T1000 (cell line): ENCODE data around the gene TRAF3.

ENCODE experiments used
- DNase-seq: peaks from one replicate; lab custom pipeline; 2025; ENCODE audit warnings: mixed read lengths; lab: John Stamatoyannopoulos, UW

TRAF3 gene, protein sequence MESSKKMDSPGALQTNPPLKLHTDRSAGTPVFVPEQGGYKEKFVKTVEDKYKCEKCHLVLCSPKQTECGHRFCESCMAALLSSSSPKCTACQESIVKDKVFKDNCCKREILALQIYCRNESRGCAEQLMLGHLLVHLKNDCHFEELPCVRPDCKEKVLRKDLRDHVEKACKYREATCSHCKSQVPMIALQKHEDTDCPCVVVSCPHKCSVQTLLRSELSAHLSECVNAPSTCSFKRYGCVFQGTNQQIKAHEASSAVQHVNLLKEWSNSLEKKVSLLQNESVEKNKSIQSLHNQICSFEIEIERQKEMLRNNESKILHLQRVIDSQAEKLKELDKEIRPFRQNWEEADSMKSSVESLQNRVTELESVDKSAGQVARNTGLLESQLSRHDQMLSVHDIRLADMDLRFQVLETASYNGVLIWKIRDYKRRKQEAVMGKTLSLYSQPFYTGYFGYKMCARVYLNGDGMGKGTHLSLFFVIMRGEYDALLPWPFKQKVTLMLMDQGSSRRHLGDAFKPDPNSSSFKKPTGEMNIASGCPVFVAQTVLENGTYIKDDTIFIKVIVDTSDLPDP

GRCh38 chr14:102776761-102777710 is at the start of gene TRAF3:
Gene TRAF3 (plus strand): TSS chr14:102777449. CDS start chr14:102870202, 92,753 bp downstream.
- peak; percentile 36 for DNase-seq

DNA sequence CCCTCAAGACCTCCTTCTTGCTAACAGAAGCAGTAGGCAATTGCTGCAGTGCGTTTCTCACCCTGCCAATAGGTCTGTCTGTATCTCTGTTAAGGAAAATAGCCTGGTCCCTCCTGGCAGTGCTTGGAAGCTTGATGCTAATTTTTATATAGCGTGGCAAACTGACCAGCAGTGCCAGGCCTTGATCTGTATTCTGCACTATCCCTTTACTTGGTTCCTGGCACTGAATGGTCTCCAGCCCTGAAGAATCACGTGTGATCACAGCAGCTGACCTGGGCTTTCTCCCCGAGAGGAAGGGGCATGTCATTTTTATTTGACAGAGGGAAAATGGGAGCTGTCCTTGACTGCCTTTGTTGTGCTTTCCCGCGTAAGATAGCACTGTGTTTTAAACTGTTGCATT is 48.7 kb upstream of the TRAF3 start:
- no peak for DNase-seq

DNA sequence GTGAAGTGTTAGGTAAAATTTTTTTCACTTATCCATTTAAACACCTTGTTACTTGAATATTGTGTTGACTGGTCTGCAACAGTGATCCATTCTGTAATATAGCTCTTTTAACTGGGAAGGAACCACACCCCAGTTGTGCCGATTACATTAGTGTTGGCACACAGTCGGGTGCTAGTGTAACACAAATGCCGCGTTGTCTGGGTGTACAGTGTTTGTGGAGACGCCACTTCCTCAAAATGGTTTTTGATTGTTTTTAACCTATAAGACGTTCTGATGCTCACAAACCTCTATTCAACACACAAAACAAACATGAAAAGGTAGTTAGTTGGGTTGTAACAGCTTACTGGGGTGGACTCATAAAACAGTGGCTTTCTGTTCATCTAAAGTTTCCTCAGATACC is 48.0 kb upstream of the TRAF3 start:
- no peak for DNase-seq

- DNase-seq: no peak
Observed at GRCh38 chr14:102729825-102730224, 47.4 kb upstream of the TRAF3 start.

DNA sequence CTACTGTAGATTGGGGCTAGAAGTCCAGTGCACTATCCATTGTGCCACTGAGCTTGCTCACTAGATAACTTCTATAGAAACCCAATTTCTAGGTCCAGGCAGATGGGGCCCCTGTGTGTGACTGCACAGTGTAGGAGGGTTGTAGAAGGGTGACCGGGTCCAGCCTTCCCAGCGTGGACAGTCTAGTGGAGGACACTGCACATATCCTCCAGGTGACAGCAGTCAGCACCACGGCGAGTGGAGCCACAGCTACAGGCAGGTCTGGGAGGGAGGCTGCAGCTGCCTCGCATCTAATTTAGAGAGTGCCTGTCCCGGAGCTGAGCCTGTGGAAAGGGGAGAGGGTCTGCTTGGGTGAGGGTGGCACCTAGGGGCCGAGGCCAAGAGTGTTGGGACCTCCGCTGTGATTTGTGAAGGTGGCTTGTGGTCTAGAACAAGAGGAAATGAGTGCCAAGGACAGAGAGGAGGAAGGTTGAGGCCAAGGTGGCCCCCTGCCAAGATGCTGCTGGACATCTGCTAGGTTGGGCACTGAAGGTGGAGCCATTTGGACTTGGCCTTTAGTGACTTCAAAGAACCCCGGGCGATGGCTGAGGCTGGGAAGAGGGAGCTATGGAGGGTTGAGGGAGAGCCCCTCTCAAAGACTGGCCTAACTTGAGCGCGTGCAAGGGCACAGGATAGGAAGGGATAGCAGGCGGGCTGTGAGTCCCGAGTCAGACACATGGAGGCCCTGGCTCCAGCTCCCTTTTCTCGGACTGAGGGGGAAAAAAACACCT is 46.0 kb upstream of the TRAF3 start:
- DNase-seq: no peak

DNA sequence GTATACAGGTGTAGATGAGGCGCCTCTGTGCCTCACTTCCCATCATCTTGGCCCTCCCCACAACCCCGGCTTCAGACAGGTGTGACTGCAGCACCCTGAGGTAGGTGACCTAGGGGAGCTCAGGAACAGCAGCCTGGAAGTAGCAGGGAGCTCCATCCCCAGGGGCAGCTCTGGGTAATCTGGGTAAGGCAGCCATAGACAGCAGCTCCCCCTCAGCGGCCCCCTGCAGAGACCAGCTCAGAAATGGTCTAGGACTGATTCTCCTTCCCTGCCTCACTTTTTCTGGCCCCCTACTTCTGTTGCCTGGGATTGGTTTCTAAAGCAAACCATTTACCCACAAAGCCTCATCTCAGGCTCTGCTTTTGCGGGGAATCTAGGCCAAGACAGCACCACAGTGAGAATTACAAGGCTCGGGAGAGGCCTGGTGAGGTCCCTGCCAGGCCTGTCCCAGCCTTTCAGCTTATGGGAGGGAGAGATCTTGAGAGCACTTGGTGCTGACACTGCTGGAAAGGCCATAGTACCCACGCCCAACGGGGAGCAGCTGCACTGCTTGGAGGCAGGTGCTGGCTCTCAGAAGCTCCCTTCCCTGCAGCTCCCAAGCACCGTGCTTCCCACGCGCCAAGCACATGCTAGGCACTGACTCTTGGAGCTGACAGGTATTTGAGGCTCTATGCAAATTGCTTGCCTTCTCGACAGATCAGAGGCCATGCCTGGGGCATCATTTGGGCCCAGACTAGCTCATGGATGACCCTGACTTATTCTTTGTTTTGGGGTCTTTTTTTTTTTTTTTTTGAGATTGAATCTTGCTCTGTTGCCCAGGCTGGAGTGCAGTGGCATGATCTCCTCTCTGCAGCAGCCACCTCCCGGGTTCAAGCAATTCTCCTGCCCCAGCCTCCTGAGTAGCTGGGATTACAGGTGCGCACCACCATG is 45.1 kb upstream of the TRAF3 start:
- DNase-seq: no peak

GRCh38 chr14:102732924-102733323 is 44.3 kb upstream of the TRAF3 start:
- no peak for DNase-seq

GRCh38 chr14:102733326-102733725 is 43.9 kb upstream of the TRAF3 start:
- DNase-seq: no peak

DNA sequence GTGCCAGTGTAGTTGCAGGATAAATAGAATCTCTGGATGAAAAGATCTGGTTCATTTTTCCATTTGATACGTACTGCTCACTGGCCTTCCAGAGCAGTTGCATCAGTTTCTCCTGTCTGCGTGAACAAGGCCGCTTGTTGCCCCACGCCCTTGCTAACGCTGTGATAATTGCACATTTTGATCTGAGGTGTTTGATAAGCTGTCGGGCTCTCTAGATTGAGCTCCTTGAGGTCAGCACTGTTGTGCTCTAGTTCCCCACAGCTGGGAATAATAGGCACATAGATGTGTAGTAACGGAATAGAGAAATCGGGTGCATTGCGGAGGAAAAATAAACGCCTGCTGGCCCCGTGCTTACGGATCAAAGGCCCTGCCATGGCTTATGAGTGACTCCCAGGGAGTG is 42.8 kb upstream of the TRAF3 start:
- DNase-seq: no peak

DNA sequence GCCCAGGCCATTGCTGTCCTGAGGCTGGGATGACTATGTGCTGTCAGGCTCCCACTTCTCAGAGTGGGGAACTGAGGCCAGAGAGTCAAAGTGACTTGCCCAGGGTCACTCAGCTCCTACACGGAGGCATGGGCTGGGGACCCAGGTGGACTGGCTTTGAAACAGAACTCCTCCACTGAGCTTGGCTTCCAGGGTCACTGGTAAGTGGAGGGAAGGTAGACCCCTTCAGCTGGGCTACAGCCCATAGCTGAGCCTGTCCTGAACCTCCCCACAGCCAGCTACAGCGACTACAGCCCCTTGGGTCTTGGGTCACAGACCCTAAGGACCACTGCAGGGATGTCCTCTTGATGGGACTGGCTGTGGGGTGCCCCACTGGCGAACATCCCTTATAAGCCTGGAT is 40.3 kb upstream of the TRAF3 start:
- no peak for DNase-seq

DNA sequence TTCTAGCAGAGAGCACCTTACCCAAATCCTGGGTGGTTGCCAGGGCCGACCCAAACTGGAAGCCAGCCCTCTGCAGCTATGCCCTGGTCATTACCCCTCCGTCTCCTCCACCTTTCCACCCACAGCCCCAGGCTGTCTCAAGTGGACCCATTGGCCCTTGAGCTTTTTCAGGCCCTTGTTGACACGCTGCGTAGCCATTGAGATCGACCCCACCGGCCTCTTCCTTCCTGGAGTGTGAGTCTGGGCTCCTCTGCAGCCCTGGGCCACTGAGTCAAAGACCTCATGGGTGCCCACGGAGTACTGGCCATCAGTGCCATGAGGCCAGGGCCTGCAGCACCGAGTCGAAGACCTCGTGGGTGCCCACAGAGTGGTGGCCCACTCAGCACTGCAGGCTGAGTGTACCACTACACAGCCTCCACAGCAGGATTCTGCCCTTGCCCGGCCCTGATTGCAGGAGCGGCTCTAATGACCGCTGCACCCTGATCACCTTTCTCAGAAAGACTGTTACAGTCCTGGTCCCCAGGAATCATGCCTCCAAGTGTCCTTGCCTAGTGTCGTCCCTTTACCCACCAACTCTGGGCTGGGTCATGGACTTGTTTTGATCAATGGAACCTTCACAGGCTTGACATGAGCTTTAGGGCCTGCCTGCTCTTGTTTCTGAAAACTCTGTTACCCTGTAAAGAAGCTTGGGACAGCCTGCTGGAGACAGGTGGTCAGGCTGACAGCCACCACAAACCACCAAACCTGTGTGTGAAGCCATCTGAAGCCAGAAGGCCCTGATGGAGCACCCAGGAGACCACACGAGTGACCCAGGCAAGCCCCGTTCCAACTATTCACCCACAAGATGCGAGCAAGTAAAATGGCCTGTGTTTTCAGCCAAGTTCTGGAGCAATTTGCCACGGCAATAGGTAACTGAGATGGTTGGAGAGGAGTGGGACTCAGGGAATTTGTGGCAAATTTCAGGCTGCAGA is 39.6 kb upstream of the TRAF3 start:
- DNase-seq: no peak

GRCh38 chr14:102738373-102739189 is 38.7 kb upstream of the TRAF3 start:
- DNase-seq: no peak

DNA sequence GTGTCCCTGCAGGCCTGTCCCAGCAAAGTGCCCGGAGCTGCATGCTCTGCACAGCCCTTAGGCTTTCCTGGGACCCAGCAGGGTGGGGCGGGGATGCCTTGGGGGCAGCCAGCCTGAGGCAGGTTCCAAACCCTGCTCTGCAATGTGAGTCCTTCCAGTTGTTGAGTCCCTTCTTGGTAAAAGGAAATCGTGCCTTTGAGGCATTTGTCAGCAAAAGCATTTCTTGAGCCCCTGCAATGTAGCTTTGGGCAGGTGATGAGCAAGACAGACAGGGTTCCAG is 38.1 kb upstream of the TRAF3 start:
- DNase-seq: no peak

- no peak for DNase-seq
Observed at GRCh38 chr14:102746634-102747438, 30.4 kb upstream of the TRAF3 start.

DNA sequence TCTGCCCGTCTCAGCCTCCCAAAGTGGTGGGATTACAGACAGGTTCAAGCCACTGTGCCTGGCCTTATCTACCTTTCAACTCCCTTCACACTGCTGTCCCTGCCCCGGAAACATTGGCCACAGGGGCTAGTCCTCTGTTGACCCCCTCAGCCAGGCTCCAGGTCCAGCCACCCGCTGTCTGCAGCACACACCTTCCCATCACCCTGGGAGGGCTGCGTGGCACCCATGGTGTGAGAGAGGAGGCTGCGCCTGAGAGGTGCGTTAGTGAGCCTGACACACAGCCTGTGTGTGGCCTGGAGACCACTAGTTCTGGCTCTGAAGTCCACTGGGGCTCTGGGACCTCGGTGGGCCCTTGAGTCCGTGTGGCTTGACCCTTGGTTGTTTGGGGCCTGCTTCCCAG is 28.4 kb upstream of the TRAF3 start:
- DNase-seq: no peak

DNA sequence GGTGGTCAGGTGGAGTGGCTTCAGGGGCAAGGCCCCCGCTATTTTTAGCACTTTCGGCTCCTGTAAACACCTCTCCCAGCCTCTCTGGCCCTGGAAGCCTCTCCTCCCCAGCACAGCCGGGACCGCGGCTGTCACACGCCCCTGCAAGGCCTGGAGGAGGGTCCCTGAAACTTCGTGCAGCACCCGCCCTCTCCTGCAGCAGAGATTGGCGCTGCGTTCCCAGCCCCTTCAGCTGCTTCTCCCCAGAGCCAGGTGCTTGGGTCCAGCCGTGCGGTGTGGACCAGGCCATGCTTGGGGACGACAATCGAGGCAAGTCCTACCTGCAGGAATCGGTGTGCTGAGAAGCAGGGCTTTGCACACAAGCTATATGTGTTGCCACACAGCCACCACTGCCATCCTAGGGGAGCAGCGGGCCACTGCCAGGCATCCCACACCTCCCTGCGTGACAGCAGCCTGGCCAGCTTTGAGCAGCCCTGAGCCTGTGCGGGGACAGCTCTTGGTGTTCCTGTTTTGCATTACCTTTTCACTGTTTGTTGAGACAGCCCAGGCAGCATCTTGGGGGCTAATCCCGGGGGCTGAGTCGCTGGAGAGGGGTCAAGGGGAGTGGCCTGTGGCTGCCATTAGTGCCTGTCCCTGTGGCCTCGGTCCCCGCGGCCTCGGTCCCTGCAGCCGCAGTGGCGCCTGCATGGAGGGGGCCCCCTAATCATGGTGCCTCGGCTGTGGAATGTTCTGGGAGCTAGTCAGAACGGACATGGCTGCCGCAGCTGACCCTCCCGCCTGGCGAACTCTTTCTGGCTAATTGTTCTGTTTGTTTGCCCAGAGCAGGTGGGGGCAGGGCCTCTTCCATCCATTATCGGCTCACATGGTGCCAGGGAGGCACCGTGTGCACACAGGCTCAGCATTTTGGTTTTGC is 27.6 kb upstream of the TRAF3 start:
- no peak for DNase-seq

GRCh38 chr14:102750376-102750775 is 26.9 kb upstream of the TRAF3 start:
- no peak for DNase-seq
